Measurements from ENCODE around the gene TOP3A.
"Not testable (repeated sequence)": the region's sequence is repeated elsewhere in the genome, so short reads cannot be mapped to it uniquely, and the experiment has no call there.

The TOP3A gene, protein sequence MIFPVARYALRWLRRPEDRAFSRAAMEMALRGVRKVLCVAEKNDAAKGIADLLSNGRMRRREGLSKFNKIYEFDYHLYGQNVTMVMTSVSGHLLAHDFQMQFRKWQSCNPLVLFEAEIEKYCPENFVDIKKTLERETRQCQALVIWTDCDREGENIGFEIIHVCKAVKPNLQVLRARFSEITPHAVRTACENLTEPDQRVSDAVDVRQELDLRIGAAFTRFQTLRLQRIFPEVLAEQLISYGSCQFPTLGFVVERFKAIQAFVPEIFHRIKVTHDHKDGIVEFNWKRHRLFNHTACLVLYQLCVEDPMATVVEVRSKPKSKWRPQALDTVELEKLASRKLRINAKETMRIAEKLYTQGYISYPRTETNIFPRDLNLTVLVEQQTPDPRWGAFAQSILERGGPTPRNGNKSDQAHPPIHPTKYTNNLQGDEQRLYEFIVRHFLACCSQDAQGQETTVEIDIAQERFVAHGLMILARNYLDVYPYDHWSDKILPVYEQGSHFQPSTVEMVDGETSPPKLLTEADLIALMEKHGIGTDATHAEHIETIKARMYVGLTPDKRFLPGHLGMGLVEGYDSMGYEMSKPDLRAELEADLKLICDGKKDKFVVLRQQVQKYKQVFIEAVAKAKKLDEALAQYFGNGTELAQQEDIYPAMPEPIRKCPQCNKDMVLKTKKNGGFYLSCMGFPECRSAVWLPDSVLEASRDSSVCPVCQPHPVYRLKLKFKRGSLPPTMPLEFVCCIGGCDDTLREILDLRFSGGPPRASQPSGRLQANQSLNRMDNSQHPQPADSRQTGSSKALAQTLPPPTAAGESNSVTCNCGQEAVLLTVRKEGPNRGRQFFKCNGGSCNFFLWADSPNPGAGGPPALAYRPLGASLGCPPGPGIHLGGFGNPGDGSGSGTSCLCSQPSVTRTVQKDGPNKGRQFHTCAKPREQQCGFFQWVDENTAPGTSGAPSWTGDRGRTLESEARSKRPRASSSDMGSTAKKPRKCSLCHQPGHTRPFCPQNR

DNA sequence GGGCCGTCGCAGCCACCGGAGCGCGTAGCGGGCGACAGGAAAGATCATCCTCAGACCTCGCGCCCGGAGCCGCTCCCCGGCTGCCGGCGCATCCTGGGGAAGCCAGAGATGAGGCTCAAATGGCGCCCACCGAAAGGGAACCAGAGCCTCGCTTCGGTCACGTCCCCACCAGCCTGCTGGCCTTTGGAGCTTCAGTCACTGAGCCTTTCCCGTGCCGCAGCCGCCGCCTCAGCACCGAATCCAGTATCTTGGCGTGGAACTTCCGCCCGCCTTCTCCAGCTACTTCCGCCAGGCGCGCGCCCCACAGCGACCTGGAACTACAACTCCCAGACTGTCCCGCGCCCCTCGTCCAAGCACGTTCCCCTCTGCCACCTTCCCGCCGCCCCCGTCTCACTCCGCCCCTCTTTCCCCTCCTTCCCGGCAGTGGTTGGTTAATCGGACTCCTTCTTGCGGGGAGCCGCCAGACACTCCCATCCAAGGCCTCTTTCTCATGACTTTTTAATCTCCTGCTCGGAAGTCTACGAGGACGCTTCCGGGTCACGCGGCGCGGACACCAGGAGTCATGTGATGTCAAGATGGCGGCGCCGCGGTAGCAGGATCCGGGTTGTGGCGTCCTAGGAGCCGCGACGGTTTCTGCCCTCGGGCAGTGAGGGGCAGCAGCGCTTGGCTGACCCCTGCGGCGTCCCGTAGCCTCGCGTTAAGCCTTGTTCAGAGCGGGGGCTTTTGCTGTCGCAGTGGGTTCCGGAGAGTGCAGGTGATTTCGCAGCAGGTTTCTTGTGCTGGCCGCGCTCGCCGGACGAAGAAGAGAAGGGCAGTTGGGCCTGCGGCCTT is at the start of gene TOP3A, which contains the start of gene SMCR8:
TSS of gene TOP3A (minus strand) at position 264 of the 831 bp plus-strand sequence. CDS start at position 48, 216 bp downstream.
TSS of gene SMCR8 (plus strand) at position 563 of the 831 bp plus-strand sequence. CDS start 497 bp downstream, outside the sequence.
- DNase-seq, result peak; percentile 99

DNA sequence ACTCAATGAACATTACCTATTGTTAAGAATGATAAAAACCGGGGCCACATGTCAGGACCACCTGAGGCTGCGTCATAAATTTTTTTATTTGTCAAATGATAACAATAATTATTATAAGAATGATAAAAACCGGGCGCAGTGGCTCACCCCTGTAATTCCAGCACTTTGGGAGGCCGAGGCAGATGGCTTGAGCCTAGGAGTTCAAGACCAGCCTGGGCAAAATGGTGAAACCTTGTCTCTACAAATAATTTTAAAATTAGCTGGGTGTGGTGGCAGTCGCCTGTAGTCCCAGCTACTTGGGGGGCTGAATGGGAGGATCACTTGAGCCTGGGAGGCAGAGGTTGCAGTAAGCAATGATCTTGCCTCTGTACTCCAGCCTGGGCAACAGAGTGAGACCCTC is 49.4 kb upstream of the TOP3A start:
- DNase-seq, result no peak

DNA sequence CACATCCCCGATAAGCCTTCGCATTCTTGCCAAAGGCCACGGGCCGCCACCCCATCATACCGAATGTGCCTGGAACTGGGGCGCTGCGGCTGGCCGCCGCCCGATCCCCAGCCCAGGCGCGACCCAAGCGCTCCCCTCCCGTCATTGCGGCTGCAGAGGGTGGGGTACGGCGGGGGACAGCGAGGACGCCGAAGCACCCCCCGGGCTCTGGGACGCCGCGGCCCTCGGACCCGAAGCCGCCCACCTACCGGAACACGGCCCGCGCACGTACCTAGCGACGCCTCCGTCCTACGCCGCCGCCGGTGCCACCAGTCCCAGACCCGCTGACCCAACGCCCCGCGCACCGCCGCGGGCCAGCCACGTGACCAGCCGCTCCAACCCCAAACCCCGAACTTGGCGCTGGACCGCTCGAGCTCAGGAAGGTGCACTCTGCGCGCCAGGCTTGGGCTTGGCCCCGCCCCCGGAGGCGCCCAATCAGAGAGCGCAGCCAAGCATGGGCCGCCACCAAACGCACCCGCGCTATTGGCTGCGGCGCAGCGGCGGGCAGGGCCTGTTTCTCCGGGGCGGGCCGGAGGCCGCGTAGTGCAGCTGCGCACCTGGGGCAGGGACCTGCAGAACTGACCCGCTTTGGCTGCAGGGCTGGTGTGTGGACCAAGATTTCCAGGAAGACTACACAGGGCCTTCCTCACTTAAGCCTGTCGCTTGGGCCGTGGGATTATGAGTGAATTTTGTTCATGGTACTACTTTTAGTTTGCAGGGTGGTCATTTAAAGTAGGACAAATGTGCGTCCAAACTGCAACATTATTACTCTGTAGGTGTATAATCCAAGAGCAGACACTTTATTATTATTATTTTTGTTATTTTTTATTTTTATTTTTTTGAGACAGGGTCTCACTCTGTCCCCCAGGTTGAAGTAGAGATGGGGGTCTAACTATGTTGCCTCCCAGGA is 48.6 kb upstream of the TOP3A start, which contains the start of gene SHMT1:
TSS of gene SHMT1 (minus strand) at position 450 of the 949 bp plus-strand sequence. CDS start 7,569 bp downstream, outside the sequence.
- DNase-seq, result peak; percentile 96

DNA sequence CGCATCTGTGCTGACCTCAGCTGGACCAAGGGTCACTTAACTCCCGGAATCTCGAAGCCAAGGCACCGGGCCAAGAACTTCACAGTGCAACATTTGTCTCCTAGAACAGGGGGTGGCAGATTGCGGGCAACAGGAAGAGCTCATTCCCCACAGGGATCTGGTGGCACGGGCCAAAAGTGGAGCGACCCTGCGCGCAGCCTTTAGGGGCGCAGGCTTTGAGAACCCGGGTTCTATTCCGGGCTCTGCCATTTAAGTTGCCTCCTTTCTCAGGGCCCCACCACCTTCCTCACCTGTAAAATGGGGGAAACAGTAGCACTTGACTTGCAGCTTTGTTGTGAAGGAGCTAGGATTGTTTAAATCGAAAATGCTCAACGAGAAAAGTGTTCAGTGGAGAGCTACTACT is 47.9 kb upstream of the TOP3A start:
- no peak for DNase-seq

DNA sequence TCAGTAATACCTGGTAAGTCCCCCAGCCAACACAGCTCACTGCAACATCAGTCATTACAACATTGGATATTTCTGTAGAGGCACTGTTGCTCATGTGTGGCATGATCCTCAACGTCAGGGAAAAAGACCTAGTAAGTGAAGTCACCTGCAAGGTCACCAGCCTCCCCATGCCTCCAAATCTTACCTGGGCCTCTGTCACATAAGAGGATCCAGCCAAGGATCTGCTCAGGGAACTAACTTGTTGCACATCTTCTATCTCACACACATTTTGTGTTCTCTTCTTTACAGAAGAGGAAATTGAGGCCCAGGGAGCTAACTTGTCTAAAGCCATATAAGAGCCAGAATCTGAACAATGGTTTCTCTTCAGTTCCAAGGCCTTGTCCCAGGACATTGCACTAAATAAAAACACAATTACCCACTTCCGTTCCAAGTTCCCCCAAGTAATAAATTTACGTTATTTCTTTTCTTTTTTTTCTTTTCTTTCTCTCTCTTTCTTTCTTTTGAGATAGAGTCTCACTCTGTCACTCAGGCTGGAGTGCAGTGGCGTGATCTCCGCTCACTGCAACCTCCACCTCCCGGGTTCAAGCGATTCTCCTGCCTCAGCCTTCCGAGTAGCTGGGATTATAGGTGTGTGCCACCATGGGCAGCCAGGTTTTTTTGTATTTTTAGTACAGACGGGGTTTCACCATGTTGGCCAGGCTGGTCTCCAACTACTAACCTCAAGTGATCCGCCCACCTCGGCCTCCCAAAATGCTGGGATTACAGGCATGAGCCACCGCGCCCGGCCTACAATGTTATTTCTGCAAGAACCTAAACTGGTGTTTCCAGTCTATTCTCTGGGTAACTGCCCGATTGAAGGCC is 47.3 kb upstream of the TOP3A start:
- no peak for DNase-seq

DNA sequence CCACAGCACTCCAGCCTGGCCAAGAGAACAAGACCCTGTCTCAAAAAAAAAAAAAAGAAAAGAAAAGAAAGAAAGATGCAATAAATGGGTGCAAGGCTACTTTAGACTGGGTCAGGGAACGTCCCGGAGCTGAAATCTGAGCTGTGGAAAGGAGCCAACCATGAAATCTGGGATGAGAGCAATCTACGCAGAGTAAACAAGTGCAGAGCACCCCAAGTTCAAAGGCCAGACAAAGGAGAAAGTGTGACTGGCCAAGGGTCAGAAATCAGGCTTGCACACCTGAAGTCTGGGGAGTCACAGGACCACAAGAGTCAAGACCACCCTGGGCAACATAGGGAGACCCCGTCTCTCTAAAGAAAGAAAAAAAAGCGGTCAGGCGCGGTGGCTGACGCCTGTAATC is 45.7 kb upstream of the TOP3A start:
- DNase-seq, result no peak

DNA sequence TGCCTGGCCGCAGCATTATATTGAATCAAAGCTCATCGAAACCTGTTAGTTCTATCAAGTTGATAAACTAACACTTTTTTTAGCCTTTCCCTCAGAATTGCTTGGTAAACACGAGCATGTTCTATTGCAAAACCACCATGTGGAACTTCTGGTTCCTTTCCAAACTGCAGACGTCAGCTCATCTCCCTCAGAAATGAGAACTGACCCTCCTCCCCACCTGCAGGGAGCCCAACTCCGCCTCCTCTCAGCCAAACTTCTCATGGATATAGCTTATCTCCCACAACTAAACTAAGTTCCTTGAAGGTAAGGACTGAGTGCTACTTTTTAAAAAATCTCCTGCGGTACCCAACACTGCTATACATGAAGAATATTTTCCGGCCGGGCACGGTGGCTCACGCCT is 41.8 kb upstream of the TOP3A start:
- no peak for DNase-seq

DNA sequence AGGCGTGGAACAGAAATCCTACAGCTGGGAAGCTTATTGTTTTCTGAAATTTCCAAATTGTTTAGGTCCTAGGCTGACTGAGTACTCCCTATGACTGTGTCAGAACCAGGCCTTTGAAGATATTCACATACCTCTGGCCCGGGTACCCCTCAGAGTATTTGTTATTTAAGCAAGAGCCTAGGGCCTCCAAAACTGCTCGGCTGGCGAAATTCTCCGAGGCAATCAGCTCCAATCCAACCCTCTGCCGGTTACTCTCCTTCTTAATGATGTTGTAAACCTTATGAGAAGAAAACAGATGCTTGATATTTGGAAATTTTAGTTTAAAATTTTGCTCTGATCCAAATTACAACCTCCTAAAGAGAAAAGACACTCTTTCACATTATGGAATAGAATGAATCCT is 38.7 kb upstream of the TOP3A start:
- no peak for DNase-seq

DNA sequence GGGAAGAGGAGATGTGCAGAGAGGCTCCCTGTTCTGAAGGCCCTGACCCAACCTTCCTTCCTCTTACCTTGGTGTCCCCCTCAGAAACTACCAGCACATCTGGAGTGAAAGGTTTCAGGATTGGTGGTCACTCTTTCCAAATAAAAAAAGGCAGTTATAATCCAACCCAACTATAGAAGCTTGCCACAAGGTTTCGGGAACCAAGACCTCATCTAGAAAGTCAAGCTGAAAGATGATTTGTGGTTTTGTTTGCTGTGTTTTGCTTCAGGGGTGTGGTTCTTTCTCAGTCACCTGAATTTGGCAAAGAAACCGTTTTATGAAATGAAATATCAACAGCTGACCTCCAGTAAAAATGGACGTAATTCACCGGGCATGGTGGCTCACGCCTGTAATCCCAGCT is 29.2 kb upstream of the TOP3A start:
- DNase-seq, result no peak

DNA sequence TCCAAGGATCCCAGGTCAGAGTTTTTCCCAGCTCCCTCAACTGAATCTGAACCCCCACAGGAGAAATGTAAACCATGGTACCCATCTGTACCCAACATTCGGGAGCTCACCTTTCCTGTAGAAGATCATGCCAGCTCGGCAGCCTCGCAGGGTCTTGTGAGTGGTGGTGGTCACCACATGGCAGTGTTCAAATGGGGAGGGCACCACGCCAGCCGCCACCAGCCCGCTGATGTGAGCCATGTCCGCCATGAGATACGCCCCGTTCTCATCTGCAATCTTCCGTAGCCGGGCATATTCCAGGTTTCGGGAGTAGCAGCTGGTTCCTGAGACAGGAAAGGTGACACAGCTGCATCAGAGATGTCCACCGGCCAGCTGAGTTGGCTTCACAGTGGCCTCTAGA is 25.1 kb upstream of the TOP3A start:
- DNase-seq, result no peak

DNA sequence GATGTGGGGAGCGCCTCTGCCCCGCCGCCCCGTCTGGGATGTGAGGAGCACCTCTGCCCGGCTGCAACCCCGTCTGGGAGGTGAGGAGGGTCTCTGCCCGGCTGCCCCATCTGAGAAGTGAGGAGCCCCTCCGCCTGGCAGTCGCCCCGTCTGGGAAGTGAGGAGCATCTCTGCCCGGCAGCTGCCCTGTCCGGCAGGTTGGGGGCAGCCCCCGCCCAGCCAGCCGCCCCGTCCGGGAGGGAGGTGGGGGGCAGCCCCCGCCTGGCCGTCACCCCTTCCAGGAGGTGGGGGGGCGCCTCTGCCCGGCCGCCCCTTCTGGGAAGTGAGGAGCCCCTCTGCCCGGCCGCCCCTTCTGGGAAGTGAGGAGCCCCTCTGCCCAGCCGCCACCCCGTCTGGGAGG is 23.4 kb upstream of the TOP3A start:
- DNase-seq, result not testable (repeated sequence)

DNA sequence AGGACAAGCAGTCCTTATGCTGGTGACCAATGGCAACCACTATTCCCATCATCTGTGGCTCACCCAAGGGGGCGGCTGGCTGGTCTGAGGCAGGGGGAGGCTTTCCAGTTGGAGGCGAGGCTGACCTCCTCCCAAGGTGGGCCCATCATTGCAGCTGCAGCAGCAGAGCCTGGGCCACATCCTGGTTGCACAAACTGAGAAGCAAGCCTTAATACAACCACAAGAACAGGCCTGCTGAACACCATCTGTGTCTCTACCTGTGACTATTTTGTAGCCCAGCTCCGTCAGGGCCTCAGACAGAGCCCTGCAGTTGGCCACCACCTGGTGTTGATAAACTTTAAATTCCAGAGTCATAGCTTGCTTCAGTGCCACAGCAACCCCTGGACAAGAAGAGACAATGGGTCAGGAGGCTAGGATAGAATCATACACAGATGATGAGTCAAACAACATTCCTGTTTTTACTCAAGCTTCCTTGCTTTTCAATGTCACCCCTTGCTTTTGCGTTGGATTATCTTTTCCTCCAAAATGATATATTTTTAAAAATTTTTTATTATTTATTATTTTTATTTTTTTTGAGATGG is 18.2 kb upstream of the TOP3A start:
- DNase-seq, result peak; percentile 42

DNA sequence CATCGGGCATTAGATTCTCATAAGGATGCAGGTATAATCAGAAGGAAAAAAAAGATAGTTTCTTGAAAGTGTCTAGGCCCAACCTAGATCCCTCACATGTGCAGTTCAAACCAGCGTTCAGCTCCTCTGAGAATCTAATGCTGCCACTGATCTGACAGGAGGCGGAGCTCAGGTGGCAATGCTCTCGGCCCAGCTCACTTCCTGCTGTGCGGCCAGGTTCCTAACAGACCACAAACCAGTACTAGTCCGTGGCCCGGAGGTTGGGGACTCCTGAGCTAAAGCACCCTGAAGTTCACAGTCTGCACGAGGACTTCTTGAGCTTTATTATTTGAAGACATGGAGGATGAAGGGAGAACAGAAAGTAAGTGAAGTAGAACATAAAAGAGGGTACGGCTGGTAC is 17.1 kb upstream of the TOP3A start:
- no peak for DNase-seq

DNA sequence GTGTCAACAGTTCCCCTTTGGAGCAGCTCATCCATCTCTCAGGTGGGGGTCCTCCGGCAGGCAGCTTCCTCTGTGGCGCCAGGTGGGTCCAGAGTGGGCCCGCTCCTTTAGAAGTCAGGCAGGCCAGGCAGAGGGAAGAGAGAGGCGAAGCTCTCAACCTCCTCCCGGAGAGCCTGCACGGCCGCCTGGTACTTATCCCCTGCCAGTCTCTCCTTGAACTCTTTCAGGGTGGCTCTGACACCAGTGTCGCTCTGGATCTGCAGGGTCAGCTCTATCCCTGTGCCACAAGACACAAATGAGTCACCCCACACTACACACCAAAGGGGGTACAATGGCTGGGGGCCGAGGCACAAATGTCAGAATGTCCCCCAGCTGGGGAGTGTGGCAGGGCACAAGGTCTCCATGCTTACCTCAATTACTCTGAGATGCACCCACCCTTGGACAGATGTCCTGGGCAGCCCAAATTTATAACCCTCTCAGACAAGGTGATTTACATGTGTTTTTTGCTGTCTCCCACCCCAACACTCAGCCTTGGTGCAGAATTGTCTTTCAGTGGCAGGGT is 13.9 kb upstream of the TOP3A start:
- no peak for DNase-seq

DNA sequence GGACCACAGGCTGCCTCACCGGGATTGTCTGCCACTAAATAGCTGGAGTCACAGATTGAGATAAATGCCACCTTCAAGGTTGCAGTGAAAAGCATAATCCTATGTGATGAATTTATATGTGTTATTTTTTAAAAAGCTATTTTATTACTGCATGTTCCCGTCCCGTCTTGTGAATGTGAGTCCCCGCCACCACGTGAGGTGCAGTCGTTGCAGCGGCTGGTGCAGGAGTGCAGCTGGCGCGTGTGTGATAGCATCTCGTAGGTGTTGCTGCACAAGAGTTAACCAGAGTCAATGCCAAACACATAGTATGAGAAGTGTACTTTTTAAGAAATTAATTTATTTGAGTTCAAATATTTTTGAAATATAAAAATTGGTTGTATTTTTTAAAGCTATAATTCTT is 12.8 kb upstream of the TOP3A start:
- DNase-seq, result no peak

DNA sequence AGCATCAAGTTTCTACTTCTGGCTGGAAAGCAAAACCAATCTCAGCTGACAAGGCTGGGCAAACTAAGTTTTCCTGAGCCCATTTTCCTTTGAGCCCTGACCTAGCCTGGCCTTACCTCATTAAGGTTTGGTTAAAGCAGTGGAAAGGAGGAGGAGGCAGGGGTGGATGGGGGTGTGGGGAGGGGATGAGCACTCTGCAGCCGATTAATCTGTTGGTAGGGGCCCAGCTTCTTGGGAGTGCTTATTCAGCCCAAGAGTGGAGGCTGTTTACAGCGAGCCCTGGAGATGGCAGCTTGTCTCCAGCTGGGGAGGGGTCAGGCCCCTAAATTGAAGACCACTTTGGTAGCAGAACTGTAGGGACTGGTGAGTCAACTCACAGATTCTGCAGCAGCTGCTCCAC is 12.3 kb upstream of the TOP3A start:
- no peak for DNase-seq

DNA sequence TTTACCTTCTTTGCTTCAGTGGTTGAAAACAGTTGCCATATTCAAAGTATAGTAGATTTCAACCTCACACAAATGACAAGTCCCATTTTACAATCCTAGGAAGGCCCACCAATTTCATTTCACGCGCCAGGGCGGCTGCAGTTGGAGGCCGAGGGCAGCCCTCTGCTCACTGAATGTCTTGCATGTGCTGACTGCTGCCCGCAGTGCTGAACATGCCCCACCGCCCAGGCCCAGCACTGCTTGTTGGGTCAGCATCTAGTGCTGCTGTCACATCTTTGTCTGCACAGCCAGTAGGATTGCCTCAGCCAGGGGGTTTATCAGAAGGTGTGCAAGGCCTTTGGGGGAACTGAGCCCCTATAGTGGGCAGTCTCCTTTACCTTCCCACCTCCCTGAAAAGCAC is 11.8 kb upstream of the TOP3A start:
- no peak for DNase-seq

DNA sequence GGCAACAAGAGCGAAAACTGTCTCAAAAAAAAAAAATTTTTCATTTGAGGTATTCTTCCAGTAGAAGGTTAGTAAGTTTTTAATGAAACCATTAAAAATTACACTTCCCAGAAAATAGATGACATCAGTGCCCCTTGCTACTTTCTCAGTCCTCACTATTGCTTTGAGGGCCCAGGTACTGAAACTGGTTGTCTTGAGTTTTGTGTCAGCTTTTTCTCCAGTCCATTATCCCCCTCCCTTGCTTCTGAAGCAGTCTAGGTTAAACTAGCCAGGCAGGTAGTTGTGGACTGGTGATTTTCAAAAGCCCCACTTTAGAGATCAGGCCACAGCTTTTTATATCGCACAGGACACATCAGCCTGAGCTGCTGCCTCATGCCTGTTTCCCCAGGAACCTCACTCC is 11.2 kb upstream of the TOP3A start:
- DNase-seq, result no peak

Measured in activated CD4-positive, alpha-beta T cell treated with anti-CD3 and anti-CD28 coated beads, Interleukin-2, amount 50 U/mL, for 16 hours (primary cell).